Brain microvascular endothelial cell (primary cell): ENCODE data around the gene NUP107.

Source experiments
- DNase-seq: peaks from one replicate; pipeline ENCODE4 v3.0.0-alpha.2; 2020
- H3K27ac ChIP-seq: fragments of 250-450 bp; sonication (Bioruptor Pico); 2 replicates; pipeline ENCODE4 v1.5.1; 2020; ENCODE audit warnings: mild to moderate bottlenecking, moderate library complexity
- H3K27me3 ChIP-seq: fragments of 250-450 bp; sonication (Bioruptor Pico); replicated peaks from 2 replicates; pipeline ENCODE4 v1.5.1; 2020; ENCODE audit warnings: mild to moderate bottlenecking
- H3K36me3 ChIP-seq: fragments of 250-450 bp; sonication (Bioruptor Pico); replicated peaks from 2 replicates; pipeline ENCODE4 v1.5.1; 2020; ENCODE audit warnings: mild to moderate bottlenecking
- H3K4me3 ChIP-seq: 2 replicates; pipeline ENCODE4 v1.5.1; 2011; ENCODE audit warnings: low read depth, mild to moderate bottlenecking, control low read depth, low read length, moderate library complexity
- in situ Hi-C: cut with HindIII; loops from 2 replicates; pipeline ENCODE4 v1.10.0; 2017; ENCODE audit warnings: low sequenced_read_pairs, low pct_ligation_motif_present
- TF ChIP-seq, protein P1 (sequence below): IDR thresholded peaks from 2 replicates; pipeline ENCODE4 v1.5.1; 2011; ENCODE audit warnings: low read depth, mild to moderate bottlenecking, moderate library complexity, low read length, control low read depth, inconsistent platforms; ENCODE audit errors: missing control alignments

Gene NUP107

GRCh38 chr12:68646484-68646883, 40.3 kb upstream of the NUP107 start:
- no peak for DNase-seq
- in situ Hi-C loops = no loop called here
- TF ChIP-seq, protein P1, sequence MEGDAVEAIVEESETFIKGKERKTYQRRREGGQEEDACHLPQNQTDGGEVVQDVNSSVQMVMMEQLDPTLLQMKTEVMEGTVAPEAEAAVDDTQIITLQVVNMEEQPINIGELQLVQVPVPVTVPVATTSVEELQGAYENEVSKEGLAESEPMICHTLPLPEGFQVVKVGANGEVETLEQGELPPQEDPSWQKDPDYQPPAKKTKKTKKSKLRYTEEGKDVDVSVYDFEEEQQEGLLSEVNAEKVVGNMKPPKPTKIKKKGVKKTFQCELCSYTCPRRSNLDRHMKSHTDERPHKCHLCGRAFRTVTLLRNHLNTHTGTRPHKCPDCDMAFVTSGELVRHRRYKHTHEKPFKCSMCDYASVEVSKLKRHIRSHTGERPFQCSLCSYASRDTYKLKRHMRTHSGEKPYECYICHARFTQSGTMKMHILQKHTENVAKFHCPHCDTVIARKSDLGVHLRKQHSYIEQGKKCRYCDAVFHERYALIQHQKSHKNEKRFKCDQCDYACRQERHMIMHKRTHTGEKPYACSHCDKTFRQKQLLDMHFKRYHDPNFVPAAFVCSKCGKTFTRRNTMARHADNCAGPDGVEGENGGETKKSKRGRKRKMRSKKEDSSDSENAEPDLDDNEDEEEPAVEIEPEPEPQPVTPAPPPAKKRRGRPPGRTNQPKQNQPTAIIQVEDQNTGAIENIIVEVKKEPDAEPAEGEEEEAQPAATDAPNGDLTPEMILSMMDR = no peak
- no peak overlapping the region for H3K27ac ChIP-seq
- H3K27me3 ChIP-seq = no peaks in the 10 kb centered on the region
- no peak overlapping the region for H3K4me3 ChIP-seq
- H3K36me3 ChIP-seq = peaks cover 13% of the 10 kb centered on the region

DNA sequence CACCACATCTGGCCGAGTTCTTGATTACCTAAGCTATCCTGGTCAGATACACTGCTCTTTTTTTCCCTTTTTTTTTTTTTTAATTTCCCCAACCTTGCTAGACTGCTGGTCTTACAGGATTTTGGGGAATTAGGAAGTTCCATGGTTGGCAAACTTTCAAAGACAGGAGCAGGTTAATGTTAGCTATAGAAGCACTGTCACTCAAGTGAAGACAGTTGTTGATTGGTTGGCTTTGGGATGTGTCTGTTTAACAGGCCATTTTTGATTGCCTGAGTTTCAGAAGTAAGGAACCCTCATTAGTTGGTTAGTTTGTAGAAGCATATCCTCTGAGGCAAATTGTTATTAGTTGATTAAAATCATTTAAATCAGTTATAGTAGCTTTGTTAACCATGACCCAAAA, 39.3 kb upstream of the NUP107 start:
- peaks cover 23% of the 10 kb centered on the region for H3K36me3 ChIP-seq
- H3K27ac ChIP-seq = no peak overlapping the region
- in situ Hi-C loops = no loop called here
- TF ChIP-seq, protein P1 = no peak
- H3K4me3 ChIP-seq = no peak overlapping the region
- H3K27me3 ChIP-seq = no peaks in the 10 kb centered on the region
- no peak for DNase-seq

GRCh38 chr12:68648179-68648578, 38.6 kb upstream of the NUP107 start:
- no peak for DNase-seq
- TF ChIP-seq, protein P1 = no peak
- Histone ChIP-seq H3K36me3 (peaks cover 30% of the 10 kb centered on the region), H3K27ac (no peak overlapping the region), H3K27me3 (no peaks in the 10 kb centered on the region), H3K4me3 (no peak overlapping the region)
- in situ Hi-C loops = no loop called here

DNA sequence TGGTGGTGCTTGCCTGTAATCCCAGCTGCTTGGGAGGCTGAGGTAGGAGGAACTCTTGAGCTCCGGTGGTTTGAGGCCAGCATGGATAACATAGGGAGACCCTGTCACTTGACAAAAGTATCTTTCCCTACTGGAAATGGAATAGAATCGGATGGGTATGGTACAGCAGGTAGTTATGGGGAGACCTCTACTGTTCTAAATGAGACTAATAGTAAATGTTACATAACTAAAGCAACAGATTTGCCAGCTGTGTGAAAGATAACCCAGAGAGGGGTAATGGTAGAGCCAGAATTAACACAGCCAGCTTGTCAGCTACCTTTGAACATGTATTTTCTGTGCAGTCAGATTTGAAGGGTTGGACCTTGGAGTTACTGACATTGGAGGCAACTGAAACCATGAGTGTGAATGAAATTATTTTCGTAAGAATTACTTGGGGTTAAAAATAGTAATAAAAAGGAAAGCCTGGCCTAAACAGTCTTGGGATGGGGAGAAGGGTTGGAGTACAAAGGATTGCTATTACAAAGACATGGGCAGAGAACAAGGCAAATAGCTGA, 21.7 kb upstream of the NUP107 start:
- no peak overlapping the region for H3K27ac ChIP-seq
- no peaks in the 10 kb centered on the region for H3K27me3 ChIP-seq
- H3K4me3 ChIP-seq = no peak overlapping the region
- H3K36me3 ChIP-seq = peaks cover 15% of the 10 kb centered on the region
- TF ChIP-seq, protein P1 = no peak
- DNase-seq = no peak
- in situ Hi-C loops = no loop called here

DNA sequence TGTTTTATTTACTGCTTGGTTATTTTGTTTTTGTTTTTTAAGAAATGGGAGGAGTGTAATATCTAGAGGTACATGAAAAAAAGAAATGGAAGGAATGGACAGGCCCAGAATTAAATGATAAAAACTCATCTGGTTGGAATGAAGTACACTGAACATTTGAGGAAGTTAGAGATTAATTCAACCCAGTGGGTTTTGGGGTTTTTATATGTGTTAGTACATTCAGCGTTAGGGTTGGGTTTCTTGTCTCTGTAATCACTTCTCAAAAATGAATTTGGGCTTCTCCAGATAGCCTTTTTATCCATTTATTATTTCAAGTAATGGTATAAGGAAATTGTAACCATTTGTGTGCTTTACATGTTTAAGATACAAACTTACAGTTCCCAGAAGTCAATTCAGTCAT, 19.5 kb upstream of the NUP107 start:
- H3K4me3 ChIP-seq = no peak overlapping the region
- in situ Hi-C loops = no loop called here
- no peak overlapping the region for H3K27ac ChIP-seq
- no peak for DNase-seq
- no peaks in the 10 kb centered on the region for H3K27me3 ChIP-seq
- TF ChIP-seq, protein P1 = no peak
- peaks cover 8% of the 10 kb centered on the region for H3K36me3 ChIP-seq

GRCh38 chr12:68667896-68668295, 18.9 kb upstream of the NUP107 start:
- TF ChIP-seq, protein P1 = no peak
- no peak overlapping the region for H3K4me3 ChIP-seq
- DNase-seq = no peak
- no peak overlapping the region for H3K27ac ChIP-seq
- in situ Hi-C loops = no loop called here
- H3K27me3 ChIP-seq = no peaks in the 10 kb centered on the region
- peaks cover 8% of the 10 kb centered on the region for H3K36me3 ChIP-seq
